HepG2 (cell line): ENCODE results near the gene PKNOX2. TPM values are rescaled to one million over a fixed set of nuclear protein-coding genes. Genes with fewer than 3 reads are reported as not detected.

Source experiments
- ATAC-seq: fragments of 200-7000 bp; cut with Tn5 transposase; 3 replicates; pipeline ENCODE4 v1.9.1; 2020; ENCODE audit warnings: mild to moderate bottlenecking, moderate library complexity
- BruUV-seq: library from RNA; stranded (reverse); fragments of 400-500 nt; replicated peaks from 2 replicates; lab custom pipeline; 2021; lab: Mats Ljungman, UMichigan
- CTCF ChIA-PET: fragments of 300-600 bp; formaldehyde crosslinking; extraction: SDS; loops from one replicate; lab custom pipeline; 2021; ENCODE audit warnings: low total read pairs, inconsistent platforms, low intra/inter-chr PET ratio; lab: Yijun Ruan, JAX
- POLR2A ChIA-PET: fragments of 350-600 bp; sonication (Branson Sonifier 250); formaldehyde crosslinking; loops from one replicate; lab custom pipeline; 2020; ENCODE audit warnings: antibody characterized with exemption, inconsistent platforms; lab: Yijun Ruan, JAX
- DNase-seq: peaks from one replicate; pipeline ENCODE4 v3.0.0-alpha.2; 2015; ENCODE audit warnings: low spot score
- FAIRE-seq: peaks from 3 replicates; lab custom pipeline; 2011; peaks lifted over from hg19 to GRCh38; lab: Jason Lieb, UNC
- H2AFZ ChIP-seq: one replicate; pipeline ENCODE4 v1.6.1; 2011; ENCODE audit warnings: low read length, inconsistent platforms
- H3K27ac ChIP-seq: fragments of 300-600 bp; 3 replicates; pipeline ENCODE4 v1.8.0; 2011; ENCODE audit warnings: mixed run types, mild to moderate bottlenecking, mixed read lengths, low read length, inconsistent platforms; ENCODE audit not compliant: insufficient read depth; ENCODE audit errors: extremely low read length
- H3K27me3 ChIP-seq, 2 experiments: fragments of 200-600 bp in 1 of 2; 2 replicates in 1 of 2; 3 replicates in 1 of 2; pipeline versions ENCODE4 v1.6.0 to v1.8.0; 2011; ENCODE audit warnings: low read length in 2 of 2, mild to moderate bottlenecking in 2 of 2, moderate library complexity in 2 of 2, inconsistent platforms in 1 of 2; ENCODE audit not compliant: insufficient read depth in 2 of 2, control insufficient read depth in 1 of 2
- H3K36me3 ChIP-seq, 2 experiments: fragments of 200-600 bp in 1 of 2; replicated peaks in 1 of 2; 2 replicates in 1 of 2; 3 replicates in 1 of 2; pipeline versions ENCODE4 v1.5.1 to v1.8.0; 2011; ENCODE audit warnings: low read length in 2 of 2, inconsistent platforms in 1 of 2; ENCODE audit not compliant: insufficient read depth in 2 of 2, control insufficient read depth in 1 of 2
- H3K4me1 ChIP-seq: 2 replicates; pipeline ENCODE4 v1.5.1; 2012; ENCODE audit warnings: low read length, inconsistent platforms; ENCODE audit not compliant: insufficient read depth
- H3K4me2 ChIP-seq: 2 replicates; pipeline ENCODE4 v1.6.0; 2011; ENCODE audit warnings: low read depth, low read length, inconsistent platforms
- H3K4me3 ChIP-seq, 3 experiments: fragments of 200-600 bp in 1 of 3; sonication (generic), shearing (Covaris generic) in 1 of 3; replicated peaks in 1 of 3; 2 replicates each; pipeline ENCODE4 v1.5.1; 2011 to 2016; ENCODE audit warnings: low read length in 3 of 3, inconsistent platforms in 2 of 3, low read depth in 2 of 3, mild to moderate bottlenecking in 2 of 3, control low read depth in 1 of 3, mixed read lengths in 1 of 3; ENCODE audit not compliant: insufficient read depth in 1 of 3
- H3K79me2 ChIP-seq: one replicate; pipeline ENCODE4 v1.6.1; 2011; ENCODE audit warnings: low read length, inconsistent platforms; ENCODE audit not compliant: insufficient read depth
- H3K9ac ChIP-seq: 2 replicates; pipeline ENCODE4 v1.6.0; 2011; ENCODE audit warnings: mild to moderate bottlenecking, low read depth, low read length, inconsistent platforms; ENCODE audit not compliant: insufficient read depth
- H3K9me3 ChIP-seq: 2 replicates; pipeline ENCODE4 v1.5.1; 2012; ENCODE audit warnings: mild to moderate bottlenecking, low read length
- H4K20me1 ChIP-seq: 2 replicates; pipeline ENCODE4 v1.6.0; 2011; ENCODE audit warnings: inconsistent platforms, mild to moderate bottlenecking, low read length, moderate library complexity; ENCODE audit not compliant: insufficient read depth
- CERS6 ChIP-seq: sonication (generic); formaldehyde crosslinking; IDR thresholded peaks from 2 replicates; pipeline ENCODE4 v1.5.0; 2020; ENCODE audit warnings: missing genetic modification reagents
- CREM ChIP-seq, 2 experiments: sonication (generic) in 1 of 2; formaldehyde crosslinking in 1 of 2; IDR thresholded peaks; 2 replicates each; pipeline versions ENCODE4 v1.4.0 to v1.6.1; 2016 to 2020; ENCODE audit warnings: antibody characterized with exemption in 1 of 2, mild to moderate bottlenecking in 1 of 2, missing genetic modification reagents in 1 of 2
- ELF4 ChIP-seq: sonication (generic); formaldehyde crosslinking; IDR thresholded peaks from 2 replicates; pipeline ENCODE4 v1.5.0; 2020; ENCODE audit warnings: missing genetic modification reagents, mild to moderate bottlenecking, moderate library complexity, borderline replicate concordance
- NONO ChIP-seq, 2 experiments: fragments of 450-650 bp in 1 of 2; sonication (generic) in 1 of 2; formaldehyde crosslinking in 1 of 2; IDR thresholded peaks in 1 of 2; conservative IDR thresholded peaks in 1 of 2; 2 replicates each; pipeline versions ENCODE4 v1.6.1 to v1.8.0; 2017 to 2022; ENCODE audit warnings: mild to moderate bottlenecking in 1 of 2, missing genetic modification reagents in 1 of 2, moderate library complexity in 1 of 2
- NRL ChIP-seq: sonication (generic); formaldehyde crosslinking; IDR thresholded peaks from 2 replicates; pipeline ENCODE4 v1.5.0; 2020; ENCODE audit warnings: missing genetic modification reagents, mild to moderate bottlenecking, moderate library complexity, borderline replicate concordance
- PTBP1 ChIP-seq: fragments of 200-400 bp; formaldehyde crosslinking; IDR thresholded peaks from 2 replicates; pipeline ENCODE4 v1.6.1; 2018; ENCODE audit warnings: low read length, low read depth; ENCODE audit not compliant: poor library complexity, severe bottlenecking
- RFX5 ChIP-seq: IDR thresholded peaks from 2 replicates; pipeline ENCODE4 v1.6.1; 2011; ENCODE audit warnings: low read depth, low read length, improper control_type of control experiment
- SALL2 ChIP-seq: sonication (generic); formaldehyde crosslinking; IDR thresholded peaks from 2 replicates; pipeline ENCODE4 v1.8.1; 2023; ENCODE audit warnings: mild to moderate bottlenecking, missing genetic modification reagents, inconsistent platforms
- XRCC5 ChIP-seq: fragments of 200-400 bp; formaldehyde crosslinking; optimal IDR thresholded peaks from 2 replicates; pipeline ENCODE3; 2017; ENCODE audit warnings: mild to moderate bottlenecking, low read length
- ZNF292 ChIP-seq: sonication (generic); formaldehyde crosslinking; IDR thresholded peaks from 2 replicates; pipeline ENCODE4 v1.8.1; 2022; ENCODE audit warnings: mild to moderate bottlenecking, low read depth, missing genetic modification reagents, borderline replicate concordance
- WGBS: methylation state at CpG from one replicate; pipeline ENCODE4 v1.1.6; 2017; ENCODE audit warnings: low lambda C conversion rate; 5-methylcytosine and 5-hydroxymethylcytosine counted together
- in situ Hi-C: cut with HindIII; loops from 2 replicates; pipeline ENCODE4 v1.10.0; 2017; ENCODE audit warnings: low pct_unique_long_range_greater_than_20kb; ENCODE audit not compliant: extremely low pct_ligation_motif_present
- intact Hi-C: fragments of 100-400 bp; cut with micrococcal nuclease; formaldehyde crosslinking; loops from one replicate; pipeline ENCODE4 v1.10.0; 2022; ENCODE audit not compliant: unreplicated experiment
- polyA plus RNA-seq, 8 experiments: library from polyadenylated mRNA; depleted of rRNA in 3 of 8; stranded (reverse) in 7 of 8; unstranded in 1 of 8; fragments of >200 nt; fragmentation: Illumina TruSeq in 4 of 8; extraction: Trizol in 4 of 8; gene quantifications; 2 replicates each; pipeline versions ENCODE4 v1.2.1 to v1.2.3, GENCODE V29; 2011 to 2016; ENCODE audit warnings: low read depth in 4 of 8, missing spikeins in 1 of 8, mixed read lengths in 1 of 8; ENCODE audit not compliant: insufficient read depth in 1 of 8
- total RNA-seq, 5 experiments: library from RNA; depleted of rRNA; stranded (reverse); fragments of >200 nt; fragmentation: Illumina TruSeq; extraction: Trizol; gene quantifications; 2 replicates each; pipeline ENCODE4 v1.2.3, GENCODE V29; 2016; ENCODE audit warnings: low read depth in 1 of 5
- TF ChIP-seq, protein P1 (sequence below): sonication (generic); formaldehyde crosslinking; IDR thresholded peaks from 2 replicates; pipeline ENCODE4 v1.5.0; 2020; ENCODE audit warnings: missing genetic modification reagents, mild to moderate bottlenecking, borderline replicate concordance
- TF ChIP-seq, protein P2 (sequence below): sonication (generic); formaldehyde crosslinking; IDR thresholded peaks from 2 replicates; pipeline ENCODE4 v1.9.0; 2021; ENCODE audit warnings: mild to moderate bottlenecking, missing genetic modification reagents

PKNOX2 gene
- total and polyA plus RNA-seq, 2 of the 13 experiments (the other 11 are each of a cell fraction or from before 2014, with no cell fraction given), result not detected

- ATAC-seq (peak; percentile 93), FAIRE-seq (no peak), DNase-seq (peak; percentile 13)
- WGBS, result 5% methylated on average over 12 of the region's 12 CpGs
- POLR2A ChIA-PET, result no interaction called here
- H3K9ac ChIP-seq, result no peak overlapping the region
- no peaks in the 10 kb centered on the region for H4K20me1 ChIP-seq
- no peaks in the 10 kb centered on the region for H3K79me2 ChIP-seq
- peaks cover 9% of the 10 kb centered on the region for H3K4me1 ChIP-seq
- H2AFZ ChIP-seq, result no peak overlapping the region
- H3K27me3 ChIP-seq, result peaks cover 0 to 3% of the 10 kb centered on the region in 2 experiments; a peak in 2 of 5 replicates
- no peaks in the 10 kb centered on the region for H3K36me3 ChIP-seq
- H3K27ac ChIP-seq, result no peak overlapping the region
- CTCF ChIA-PET, result no interaction called here
- intact Hi-C loops, result no loop called here
- no peaks in the 10 kb centered on the region for H3K9me3 ChIP-seq
- in situ Hi-C loops, result no loop called here
- H3K4me3 ChIP-seq, result peak overlapping the region in 2 of 3 experiments; percentile 11 to 18; a peak in 1 of 6 replicates
- peak overlapping the region; percentile 64 for H3K4me2 ChIP-seq
- no TSS peak for BruUV-seq
- TF ChIP-seq ZNF292 (CRISPR knock-in tag) (peak; percentile 62), CERS6 (CRISPR knock-in tag) (no peak), PTBP1 (no peak), NRL (CRISPR knock-in tag) (0 out of 2 replicates have a peak, but pooled peaks have one; percentile 33), NONO (IDR thresholded peaks at IDR 0.05) (no peak), NONO (CRISPR knock-in tag; conservative IDR thresholded peaks at IDR 0.05) (no peak), SALL2 (CRISPR knock-in tag) (no peak), XRCC5 (peak; percentile 30), CREM (IDR thresholded peaks at IDR 0.05) (no peak), CREM (CRISPR knock-in tag; IDR thresholded peaks at IDR 0.05) (no peak), RFX5 (no peak), ELF4 (CRISPR knock-in tag) (no peak)
- TF ChIP-seq, protein P1, sequence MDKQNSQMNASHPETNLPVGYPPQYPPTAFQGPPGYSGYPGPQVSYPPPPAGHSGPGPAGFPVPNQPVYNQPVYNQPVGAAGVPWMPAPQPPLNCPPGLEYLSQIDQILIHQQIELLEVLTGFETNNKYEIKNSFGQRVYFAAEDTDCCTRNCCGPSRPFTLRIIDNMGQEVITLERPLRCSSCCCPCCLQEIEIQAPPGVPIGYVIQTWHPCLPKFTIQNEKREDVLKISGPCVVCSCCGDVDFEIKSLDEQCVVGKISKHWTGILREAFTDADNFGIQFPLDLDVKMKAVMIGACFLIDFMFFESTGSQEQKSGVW (CRISPR knock-in tag), result no peak
- TF ChIP-seq, protein P2, sequence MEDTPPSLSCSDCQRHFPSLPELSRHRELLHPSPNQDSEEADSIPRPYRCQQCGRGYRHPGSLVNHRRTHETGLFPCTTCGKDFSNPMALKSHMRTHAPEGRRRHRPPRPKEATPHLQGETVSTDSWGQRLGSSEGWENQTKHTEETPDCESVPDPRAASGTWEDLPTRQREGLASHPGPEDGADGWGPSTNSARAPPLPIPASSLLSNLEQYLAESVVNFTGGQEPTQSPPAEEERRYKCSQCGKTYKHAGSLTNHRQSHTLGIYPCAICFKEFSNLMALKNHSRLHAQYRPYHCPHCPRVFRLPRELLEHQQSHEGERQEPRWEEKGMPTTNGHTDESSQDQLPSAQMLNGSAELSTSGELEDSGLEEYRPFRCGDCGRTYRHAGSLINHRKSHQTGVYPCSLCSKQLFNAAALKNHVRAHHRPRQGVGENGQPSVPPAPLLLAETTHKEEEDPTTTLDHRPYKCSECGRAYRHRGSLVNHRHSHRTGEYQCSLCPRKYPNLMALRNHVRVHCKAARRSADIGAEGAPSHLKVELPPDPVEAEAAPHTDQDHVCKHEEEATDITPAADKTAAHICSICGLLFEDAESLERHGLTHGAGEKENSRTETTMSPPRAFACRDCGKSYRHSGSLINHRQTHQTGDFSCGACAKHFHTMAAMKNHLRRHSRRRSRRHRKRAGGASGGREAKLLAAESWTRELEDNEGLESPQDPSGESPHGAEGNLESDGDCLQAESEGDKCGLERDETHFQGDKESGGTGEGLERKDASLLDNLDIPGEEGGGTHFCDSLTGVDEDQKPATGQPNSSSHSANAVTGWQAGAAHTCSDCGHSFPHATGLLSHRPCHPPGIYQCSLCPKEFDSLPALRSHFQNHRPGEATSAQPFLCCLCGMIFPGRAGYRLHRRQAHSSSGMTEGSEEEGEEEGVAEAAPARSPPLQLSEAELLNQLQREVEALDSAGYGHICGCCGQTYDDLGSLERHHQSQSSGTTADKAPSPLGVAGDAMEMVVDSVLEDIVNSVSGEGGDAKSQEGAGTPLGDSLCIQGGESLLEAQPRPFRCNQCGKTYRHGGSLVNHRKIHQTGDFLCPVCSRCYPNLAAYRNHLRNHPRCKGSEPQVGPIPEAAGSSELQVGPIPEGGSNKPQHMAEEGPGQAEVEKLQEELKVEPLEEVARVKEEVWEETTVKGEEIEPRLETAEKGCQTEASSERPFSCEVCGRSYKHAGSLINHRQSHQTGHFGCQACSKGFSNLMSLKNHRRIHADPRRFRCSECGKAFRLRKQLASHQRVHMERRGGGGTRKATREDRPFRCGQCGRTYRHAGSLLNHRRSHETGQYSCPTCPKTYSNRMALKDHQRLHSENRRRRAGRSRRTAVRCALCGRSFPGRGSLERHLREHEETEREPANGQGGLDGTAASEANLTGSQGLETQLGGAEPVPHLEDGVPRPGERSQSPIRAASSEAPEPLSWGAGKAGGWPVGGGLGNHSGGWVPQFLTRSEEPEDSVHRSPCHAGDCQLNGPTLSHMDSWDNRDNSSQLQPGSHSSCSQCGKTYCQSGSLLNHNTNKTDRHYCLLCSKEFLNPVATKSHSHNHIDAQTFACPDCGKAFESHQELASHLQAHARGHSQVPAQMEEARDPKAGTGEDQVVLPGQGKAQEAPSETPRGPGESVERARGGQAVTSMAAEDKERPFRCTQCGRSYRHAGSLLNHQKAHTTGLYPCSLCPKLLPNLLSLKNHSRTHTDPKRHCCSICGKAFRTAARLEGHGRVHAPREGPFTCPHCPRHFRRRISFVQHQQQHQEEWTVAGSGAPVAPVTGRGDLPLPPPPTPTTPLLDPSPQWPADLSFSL, result no peak
Observed at GRCh38 chr11:125457814-125458343, 293.3 kb downstream of the PKNOX2 start.
